ENCODE measurements around the gene ZNF837.
A peak's percentile ranks its signal among the peaks of the same experiment; 100 is the strongest.

The ZNF837 gene

DNA sequence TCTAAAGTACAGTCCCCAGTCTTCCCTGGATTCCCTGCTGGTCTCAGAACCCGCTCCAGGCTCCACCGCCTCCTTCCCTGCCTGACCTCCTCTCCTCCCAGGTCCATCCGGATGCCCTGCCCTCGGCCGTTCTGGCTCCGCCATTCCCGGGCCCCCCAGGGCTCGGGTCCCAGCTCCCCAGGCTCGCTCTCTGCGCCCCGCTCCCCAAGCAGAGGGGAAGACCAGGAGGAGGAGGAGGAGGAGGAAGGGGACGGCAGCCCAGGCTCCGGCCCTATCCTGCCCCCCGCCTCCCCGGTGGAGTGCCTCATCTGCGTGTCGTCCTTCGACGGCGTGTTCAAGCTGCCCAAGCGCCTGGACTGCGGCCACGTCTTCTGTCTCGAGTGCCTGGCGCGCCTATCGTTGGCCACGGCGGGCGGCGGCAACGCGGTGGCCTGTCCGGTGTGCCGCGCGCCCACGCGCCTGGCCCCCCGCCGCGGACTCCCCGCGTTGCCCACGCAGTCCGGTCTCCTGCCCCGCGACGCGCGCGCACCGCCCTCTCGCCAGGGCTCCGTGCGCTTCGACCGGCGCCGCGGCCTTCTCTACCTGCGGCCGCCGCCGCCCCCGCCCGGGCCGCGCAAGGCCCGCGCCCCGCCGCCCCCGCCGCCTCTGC is 15.3 kb upstream of the ZNF837 start:
- TF ChIP-seq CTCF (IDR thresholded peaks at IDR 0.05; ENCODE audit: low read length, missing control alignments): no peak
- no peak for DNase-seq (ENCODE audit: low read depth)
- no peak overlapping the region for H3K4me3 ChIP-seq (replicated peaks; ENCODE audit: low read depth, low read length)

DNA sequence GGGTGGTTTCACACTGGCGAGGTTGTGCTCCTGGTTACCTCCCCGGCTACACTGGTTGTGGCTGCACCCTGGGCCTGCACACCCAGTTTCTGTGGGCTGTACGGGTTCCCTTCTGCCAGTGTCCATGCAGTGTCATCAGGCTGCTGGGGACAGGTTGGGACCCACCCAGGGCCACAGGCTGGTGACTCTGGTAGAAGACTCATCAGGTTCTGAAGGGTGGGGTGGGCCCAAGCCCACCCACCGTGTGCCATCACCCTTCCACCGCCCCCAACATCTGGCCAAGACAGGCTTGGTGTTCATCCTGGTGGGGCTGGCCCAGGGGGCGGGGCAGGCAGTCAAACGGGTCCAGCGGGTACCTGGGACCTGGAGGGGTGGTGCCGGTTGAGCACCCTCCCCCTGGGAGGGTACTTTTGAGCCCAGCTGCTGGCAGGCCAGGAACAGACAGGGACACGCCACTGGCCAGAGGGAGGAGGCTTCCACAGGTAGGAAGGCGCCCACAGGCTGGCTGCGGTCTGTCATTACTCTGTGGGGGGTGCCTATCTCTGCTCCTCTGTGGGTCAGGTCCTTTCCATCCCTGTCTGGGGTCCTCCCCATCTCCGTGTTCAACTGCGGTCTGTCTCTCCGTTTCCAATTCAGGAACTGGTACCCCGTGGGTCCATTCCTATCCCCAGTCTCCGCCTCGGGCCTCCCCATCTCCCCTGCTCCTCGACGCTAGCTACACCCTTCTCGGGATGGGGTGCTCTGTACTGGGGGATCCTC is 14.6 kb upstream of the ZNF837 start, which contains the start of gene RNF225:
Gene RNF225, plus strand, starts transcription at position 437 of the 759 bp plus-strand sequence. CDS start 434 bp downstream, outside the sequence.
- H3K4me3 ChIP-seq (replicated peaks; ENCODE audit: low read depth, low read length): no peak within 1 kb of the TSS
- no peak for DNase-seq (ENCODE audit: low read depth)
- TF ChIP-seq CTCF (IDR thresholded peaks at IDR 0.05; ENCODE audit: low read length, missing control alignments): no peak

- no peak for DNase-seq (ENCODE audit: low read depth)
- no peak overlapping the region for H3K4me3 ChIP-seq (replicated peaks; ENCODE audit: low read depth, low read length)
- TF ChIP-seq CTCF (IDR thresholded peaks at IDR 0.05; ENCODE audit: low read length, missing control alignments): no peak
Observed at GRCh38 chr19:58394821-58395219, 14.0 kb upstream of the ZNF837 start.

DNA sequence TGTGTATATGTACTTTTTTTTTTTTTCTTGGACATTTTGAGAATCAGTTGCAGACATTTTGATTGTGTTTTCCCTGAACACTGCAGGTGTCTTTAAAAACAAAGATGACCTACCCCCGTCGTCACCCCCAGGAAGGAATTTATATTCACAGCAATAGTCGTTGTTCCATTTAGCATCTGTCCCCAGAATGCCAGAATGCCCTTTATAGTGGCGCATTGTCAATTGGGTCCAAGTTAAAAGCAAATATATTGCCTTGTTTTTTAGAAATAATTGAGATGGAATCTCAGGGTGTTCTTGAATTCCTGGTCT is 12.8 kb upstream of the ZNF837 start:
- no peak for DNase-seq (ENCODE audit: low read depth)
- H3K4me3 ChIP-seq (replicated peaks; ENCODE audit: low read depth, low read length): no peak overlapping the region
- TF ChIP-seq CTCF (IDR thresholded peaks at IDR 0.05; ENCODE audit: low read length, missing control alignments): no peak

DNA sequence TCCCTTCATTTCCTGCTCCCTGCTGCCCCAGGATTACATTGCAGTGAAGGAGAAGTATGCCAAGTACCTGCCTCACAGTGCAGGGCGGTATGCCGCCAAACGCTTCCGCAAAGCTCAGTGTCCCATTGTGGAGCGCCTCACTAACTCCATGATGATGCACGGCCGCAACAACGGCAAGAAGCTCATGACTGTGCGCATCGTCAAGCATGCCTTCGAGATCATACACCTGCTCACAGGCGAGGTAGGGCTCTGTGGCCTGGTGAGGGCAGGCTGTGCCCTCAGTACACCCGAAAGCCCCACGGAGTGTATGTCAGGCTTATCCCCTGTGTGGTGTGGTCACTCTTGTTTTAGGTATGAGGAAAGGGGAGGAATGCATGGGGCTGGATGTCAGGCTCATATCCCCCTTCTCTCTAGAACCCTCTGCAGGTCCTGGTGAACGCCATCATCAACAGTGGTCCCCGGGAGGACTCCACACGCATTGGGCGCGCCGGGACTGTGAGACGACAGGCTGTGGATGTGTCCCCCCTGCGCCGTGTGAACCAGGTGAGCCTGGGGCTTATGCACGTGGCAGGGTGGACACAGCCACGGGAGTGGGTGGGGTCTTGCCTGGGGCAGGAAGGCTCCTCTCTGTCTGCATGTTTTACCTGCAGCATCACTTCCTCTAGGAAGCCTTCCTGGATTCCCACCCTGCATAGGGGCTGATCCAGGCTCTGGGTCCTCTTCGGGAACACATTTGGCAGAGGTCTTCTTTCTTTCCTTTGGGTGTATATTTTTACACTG is 12.3 kb upstream of the ZNF837 start:
- no peak for DNase-seq (ENCODE audit: low read depth)
- TF ChIP-seq CTCF (IDR thresholded peaks at IDR 0.05; ENCODE audit: low read length, missing control alignments): no peak
- H3K4me3 ChIP-seq (replicated peaks; ENCODE audit: low read depth, low read length): no peak overlapping the region

GRCh38 chr19:58388175-58388526 is 7.3 kb upstream of the ZNF837 start:
- peak overlapping the region; percentile 85 for H3K4me3 ChIP-seq (replicated peaks; ENCODE audit: low read depth, low read length)
- TF ChIP-seq CTCF (IDR thresholded peaks at IDR 0.05; ENCODE audit: low read length, missing control alignments): no peak
- DNase-seq (ENCODE audit: low read depth): no peak

Data from fibroblast of pulmonary artery (primary cell).